NCI-H1436 (cell line): Measurements from ENCODE around the gene OPN4.
"Not testable (repeated sequence)": the region's sequence is repeated elsewhere in the genome, so short reads cannot be mapped to it uniquely, and the experiment has no call there.

Source experiments
- DNase-seq: peaks from one replicate; lab custom pipeline; 2025; lab: John Stamatoyannopoulos, UW

OPN4 gene, protein sequence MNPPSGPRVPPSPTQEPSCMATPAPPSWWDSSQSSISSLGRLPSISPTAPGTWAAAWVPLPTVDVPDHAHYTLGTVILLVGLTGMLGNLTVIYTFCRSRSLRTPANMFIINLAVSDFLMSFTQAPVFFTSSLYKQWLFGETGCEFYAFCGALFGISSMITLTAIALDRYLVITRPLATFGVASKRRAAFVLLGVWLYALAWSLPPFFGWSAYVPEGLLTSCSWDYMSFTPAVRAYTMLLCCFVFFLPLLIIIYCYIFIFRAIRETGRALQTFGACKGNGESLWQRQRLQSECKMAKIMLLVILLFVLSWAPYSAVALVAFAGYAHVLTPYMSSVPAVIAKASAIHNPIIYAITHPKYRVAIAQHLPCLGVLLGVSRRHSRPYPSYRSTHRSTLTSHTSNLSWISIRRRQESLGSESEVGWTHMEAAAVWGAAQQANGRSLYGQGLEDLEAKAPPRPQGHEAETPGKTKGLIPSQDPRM

DNA sequence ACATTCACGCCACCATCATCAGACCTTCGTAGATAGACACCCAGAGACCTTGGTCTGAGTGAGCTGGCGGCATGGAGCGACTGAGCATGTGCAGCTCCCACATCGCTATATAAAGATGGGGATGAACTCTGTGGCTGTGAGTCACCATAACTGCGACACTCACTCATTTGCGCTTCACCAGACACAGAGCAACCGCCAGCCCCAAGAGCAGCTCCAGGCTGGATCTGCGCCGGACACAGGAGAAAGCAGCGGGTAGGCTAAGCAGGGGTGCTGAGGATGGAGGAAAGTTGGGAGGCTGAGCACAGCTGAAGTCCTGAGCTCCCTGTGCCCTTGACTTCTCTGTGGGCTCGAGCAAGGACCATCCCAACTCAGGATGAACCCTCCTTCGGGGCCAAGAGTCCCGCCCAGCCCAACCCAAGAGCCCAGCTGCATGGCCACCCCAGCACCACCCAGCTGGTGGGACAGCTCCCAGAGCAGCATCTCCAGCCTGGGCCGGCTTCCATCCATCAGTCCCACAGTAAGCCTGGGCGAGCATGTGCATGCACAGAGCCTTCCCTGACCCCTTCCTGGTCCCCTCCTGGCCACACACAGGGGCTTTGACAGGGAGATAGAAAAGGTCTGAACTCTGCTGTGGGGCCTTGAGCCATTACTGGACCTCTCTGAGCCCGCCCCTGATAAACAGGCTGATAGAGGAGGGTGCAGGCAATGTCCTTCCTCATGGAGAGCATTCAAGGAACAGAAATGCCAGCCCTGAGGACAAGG lies at the start of gene OPN4:
TSS of gene OPN4 (plus strand) at position 137 of the 762 bp plus-strand sequence. CDS start at position 374, 237 bp downstream.
- DNase-seq = no peak

GRCh38 chr10:86607674-86608073 lies 46.7 kb upstream of the OPN4 start:
- no peak for DNase-seq

DNA sequence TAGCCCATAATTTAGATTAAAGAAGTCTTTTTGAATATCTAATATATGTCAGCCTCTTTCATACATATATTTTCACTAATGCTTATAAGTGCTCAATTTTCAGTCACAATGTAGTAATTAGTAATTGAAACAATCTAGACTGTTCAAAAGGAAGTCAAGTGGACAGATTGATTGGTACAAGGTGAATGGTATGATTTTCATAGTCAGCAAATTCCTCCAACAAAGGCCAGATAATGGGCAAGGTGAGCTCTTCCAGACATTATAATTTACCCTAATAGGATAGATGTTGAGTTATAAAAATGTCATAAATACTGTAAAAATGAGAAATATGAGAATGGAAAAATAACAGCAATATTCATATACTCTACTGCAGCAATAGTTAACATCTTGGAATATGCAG lies 44.4 kb upstream of the OPN4 start:
- no peak for DNase-seq

DNA sequence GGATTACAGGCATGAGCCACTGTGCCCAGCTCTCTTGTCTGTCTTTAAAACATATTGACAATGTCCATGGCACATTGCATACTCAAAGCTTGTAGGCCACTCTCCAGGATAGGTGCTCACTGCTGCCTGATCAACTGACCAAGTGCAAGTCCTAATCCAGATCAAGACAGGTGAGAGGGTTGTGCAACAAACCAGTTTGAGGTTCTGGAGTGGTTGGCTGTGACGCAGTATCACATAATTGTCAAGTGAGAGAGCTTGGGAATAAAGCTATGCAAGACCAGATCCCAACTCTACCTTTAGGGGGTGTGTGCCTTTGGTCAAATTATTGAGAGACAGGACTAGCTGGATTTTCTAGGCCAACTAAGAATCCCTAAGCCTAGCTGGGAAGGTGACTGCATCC lies 43.0 kb upstream of the OPN4 start:
- no peak for DNase-seq

DNA sequence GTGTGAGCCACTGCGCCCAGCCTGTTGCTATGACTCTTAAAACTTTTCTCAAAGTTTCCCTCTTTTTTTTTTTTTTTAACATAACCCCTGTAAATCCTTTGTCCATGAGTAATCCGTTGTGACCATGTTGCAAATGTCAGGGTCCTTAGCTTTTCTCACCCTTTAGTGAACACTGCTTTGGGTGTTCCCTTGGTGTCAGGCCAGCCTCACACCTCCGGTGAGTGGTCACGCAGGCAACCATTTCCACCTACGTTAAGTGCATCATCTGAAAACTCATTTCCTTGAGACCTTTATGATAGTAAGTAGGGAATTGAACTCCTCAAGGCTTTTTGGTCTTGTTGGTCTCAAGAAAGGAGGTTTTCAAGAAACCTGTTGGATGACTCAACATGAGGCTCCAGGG lies 41.3 kb upstream of the OPN4 start:
- DNase-seq = no peak

GRCh38 chr10:86613905-86614304 lies 40.4 kb upstream of the OPN4 start:
- DNase-seq = no peak

- DNase-seq = no peak
Measured at GRCh38 chr10:86614853-86615252, 39.5 kb upstream of the OPN4 start.

DNA sequence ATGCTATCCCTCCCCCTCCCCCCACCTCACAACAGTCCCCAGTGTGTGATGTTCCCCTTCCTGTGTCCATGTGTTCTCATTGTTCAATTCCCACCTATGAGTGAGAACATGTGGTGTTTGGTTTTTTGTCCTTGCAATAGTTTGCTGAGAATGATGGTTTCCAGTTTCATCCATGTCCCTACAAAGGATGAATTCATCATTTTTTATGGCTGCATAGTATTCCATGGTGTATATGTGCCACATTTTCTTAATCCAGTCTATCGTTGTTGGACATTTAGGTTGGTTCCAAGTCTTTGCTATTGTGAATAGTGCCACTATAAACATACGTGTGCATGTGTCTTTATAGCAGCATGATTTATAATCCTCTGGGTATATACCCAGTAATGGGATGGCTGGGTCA lies 37.1 kb upstream of the OPN4 start:
- not testable (repeated sequence) for DNase-seq

DNA sequence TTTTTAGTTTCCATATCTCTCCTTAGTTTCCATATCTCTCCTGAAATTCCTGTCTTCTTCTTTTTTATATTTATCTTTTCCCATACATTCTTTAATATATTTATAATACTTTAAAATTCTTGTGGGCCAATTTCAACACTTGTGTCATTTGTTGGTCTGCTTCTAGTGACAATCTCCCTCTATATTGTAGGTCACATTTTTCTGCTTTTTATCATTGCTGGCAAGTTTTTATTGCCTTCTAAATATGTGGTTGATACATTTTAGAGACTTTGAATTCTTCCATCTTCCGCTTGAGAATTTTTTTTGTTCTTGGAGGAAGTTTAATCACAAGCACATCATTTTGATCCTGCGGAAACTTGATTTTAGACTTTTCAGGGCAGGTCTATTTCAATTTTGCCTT lies 26.0 kb upstream of the OPN4 start:
- no peak for DNase-seq

GRCh38 chr10:86630079-86630478 lies 24.3 kb upstream of the OPN4 start:
- no peak for DNase-seq

DNA sequence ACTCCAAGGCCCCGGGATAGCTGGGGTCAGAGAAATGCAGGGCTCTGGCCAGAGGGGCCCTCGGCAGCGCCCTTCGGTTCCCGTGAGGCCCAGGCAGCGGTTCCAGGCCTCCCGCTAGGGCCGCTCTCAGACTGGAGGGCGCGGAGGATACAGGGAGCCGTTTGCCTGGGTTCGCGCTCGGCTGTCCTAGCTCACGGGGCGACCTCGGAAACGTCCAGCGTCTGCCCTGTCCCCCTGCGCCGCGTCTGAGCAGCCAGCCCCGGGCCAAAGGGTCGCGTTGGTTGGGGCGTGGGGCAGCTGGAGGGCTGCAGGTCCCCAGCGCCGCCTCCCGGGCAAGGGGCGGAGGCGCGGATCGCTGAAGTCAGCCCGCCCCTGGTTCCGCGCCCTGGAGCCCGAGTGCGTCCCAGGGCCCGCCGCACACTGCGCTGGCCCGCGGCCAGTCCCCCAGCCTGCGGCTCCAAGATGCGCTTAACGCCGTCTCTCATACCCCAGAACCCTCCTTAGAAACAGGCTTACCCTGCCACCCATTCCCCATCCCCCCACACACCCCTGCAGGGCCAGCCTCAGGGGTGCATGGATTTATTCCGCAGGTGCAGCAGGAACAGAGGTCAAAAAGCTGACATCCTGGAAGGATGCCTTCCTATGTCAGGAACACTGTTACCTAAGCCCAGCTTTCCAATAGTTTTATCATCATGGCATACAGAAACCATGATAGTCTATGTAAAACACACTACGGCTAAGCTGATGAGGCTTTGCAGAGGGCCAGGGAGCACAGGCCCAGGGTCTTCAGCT lies 22.1 kb upstream of the OPN4 start:
- DNase-seq = peak; percentile 30

DNA sequence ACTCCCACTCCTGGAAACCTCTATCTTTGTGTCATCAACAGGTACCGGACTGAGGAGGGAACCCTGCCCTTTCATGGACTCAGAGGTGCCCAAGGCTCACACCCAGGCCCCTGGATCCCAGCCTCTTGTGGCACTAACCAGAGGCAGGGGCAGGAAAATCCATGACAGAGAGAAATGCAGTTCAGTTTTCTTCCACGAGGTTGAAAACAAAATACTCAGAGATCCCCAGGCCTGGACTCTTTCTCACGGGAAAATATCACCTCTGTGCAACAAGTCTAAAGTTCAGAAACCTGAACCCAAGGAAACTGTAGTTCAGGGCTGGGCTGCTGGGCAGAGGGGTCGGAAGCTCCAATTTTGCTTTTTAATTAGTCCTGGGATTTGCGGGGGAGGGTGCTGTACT lies 21.4 kb upstream of the OPN4 start:
- DNase-seq = no peak

DNA sequence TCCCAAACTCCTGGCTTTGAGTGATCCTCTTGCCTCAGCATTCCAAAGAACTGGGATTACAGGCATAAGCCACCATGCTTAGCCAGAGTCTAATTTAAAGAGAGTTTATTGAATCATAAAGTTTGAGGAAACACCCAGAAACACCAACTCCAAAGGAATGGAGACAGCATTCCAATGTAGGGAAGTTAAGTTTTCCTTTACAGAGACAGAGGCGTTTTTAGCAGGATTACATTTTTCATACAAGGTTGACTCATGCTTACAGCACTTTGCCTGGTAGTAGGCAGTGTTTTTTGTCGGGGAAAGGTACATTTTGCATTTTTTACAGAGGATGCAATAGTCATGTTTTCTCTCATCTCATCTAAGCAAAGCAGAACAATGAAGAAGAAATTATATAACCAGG lies 18.9 kb upstream of the OPN4 start:
- DNase-seq = no peak

GRCh38 chr10:86636311-86636710 lies 18.0 kb upstream of the OPN4 start:
- DNase-seq = no peak

DNA sequence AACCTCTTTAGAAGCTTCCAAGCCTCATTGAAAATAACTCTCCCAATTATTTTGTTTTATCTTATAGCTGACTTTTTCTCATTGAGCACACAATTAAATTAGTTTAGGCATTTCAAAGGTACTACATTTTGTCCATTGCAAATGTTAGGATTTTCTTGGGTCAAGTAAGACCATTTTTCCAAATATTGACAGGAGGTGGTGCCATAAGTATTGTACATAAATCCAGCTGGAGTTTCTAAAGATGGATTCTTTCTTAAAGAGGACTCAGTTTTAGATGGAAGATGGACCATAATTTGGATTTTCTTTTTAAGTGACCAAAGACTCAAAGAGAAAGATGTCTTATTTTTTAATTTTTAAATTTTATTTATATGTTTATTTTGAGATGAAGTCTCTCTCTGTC lies 12.3 kb upstream of the OPN4 start:
- DNase-seq = no peak

DNA sequence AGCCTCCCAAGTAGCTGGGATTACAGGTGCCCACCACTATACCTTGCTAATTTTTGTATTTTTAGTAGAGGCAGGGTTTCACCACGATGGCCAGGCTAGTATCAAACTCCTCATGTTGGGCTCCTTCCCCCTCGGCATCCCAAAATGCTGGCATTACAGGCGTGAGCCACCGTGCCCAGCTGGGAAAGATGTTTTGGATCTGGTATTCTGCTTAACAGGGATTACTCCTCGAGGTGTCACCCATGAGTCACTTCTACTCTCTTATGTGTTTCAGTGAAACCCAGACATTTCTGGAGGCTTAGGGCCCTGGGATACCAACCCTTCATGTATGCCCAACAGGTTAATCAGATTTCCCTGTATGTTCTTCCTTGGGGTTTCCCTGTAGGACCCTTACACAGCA lies 11.8 kb upstream of the OPN4 start:
- DNase-seq = no peak

DNA sequence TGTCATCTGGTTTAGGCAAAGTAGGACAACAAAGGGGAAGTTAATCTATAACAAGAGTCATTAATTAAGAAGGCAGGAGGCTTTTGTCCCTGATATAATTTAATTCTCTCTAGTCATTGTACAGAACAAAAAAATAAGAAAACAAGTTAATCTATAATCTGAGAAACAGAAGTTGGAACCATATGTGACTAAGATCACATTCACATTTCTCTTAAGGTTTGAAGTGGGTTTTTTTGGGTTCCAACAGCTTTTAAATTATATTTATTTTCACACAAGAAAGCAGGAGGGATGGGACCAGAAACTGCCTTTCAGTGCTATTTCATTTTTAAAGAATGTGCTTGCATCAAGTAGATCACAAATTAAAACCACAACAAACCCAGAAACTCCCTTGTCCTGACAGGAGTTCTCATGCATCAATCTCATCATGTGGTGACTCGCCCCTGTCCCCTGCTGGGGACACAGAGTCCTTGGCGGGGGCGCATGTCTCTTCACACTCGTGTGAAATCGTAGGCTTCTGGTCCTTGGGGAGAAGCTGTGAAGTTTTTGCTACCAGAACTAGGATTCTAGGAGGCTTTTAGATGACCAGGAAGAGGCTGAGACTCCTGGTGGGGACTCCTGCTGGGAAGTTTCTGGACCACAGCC lies 10.1 kb upstream of the OPN4 start:
- DNase-seq = no peak

DNA sequence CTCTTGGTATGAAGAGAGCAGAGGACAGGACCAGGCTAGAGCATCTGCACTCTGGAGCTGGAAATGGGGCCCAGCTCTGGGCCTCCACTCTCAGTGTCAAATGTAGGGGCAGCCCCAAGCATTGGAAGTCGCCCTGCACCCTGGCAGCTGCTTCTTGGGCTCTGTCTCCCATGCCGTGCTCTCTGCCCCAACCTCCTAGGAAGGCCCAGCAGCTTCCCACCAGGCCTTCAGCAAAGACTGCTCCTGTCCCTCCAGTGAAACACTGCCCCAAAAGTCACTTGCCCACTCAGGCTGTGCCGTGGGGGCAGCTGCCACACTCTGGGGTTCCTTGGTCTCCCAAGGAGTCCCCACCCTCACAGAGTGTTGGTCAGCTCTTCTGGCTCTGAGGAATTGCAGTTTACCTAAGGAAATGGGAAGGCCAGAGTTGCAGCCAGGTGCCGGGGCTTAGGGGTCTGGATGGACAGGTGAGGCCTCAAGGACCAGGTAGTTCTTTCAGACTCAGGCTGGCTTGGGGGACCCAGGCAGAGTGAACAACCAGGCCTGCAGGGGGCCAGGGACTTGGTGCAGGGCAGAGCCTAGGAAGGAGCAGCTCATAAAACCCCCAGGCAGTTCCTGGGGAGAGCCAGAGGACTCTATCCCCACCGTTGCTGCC lies 9.4 kb upstream of the OPN4 start:
- no peak for DNase-seq

DNA sequence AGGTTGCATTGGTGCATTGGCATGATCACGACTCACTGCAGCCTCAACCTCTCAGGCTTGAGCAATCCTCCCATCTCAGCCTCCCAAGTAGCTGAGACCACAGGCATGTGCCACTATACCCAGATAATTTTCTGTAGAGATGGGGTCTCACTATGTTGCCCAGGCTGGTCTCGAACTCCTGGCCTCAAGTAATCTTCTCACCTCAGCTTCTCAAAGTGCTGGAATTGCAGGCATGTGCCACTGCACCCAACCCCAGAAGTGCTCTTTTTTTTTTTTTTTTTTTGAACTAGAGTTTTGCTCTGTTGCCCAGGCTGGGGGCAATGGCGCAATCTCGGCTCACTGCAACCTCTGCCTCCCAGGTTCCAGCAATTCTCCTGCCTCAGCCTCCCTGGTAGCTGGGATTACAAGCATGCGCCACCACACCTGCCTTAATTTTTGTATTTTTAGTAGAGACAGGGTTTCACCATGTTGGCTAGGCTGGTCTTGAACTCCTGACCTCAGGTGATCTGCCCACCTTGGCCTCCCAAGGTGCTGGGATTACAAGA lies 8.7 kb upstream of the OPN4 start:
- DNase-seq = not testable (repeated sequence)

DNA sequence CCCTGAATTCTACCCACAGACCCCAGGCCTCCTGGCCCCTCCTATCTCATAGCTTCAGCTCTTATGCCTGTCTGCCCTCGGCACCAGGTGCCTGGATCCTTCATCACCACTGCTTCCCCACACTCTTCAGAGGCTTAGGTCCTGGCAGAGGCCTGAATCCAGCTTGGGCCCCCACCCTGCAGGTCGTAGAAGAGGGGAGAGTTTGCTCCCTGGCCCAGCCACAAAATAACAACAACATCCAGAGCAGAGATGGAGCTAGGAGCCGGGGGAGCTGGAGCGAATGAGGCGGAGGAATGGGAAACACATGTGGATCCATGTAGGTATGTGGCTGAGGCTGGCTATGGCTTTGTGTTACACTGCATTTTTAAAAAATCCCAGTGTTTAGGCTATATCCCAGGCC lies 7.8 kb upstream of the OPN4 start:
- no peak for DNase-seq

DNA sequence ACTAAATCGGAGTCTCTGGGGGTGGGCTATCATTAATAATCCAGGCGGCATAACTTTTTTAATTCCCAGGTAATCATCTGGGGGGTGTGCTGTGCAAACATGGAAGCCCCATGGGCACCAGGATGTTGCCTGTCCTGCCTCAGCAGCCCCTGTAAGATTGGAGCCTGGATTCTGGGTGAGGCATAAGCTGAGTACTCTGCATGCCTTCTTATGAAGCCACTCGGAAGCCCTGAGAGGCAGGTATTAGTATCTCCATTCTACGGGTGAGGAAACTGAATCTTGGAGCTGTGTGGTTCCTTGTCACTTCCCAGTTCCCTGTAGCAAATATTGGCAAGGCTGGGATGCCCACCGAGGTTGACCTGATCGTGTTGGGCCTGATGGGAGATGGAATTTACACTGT lies 7.4 kb upstream of the OPN4 start:
- no peak for DNase-seq
